Astrocyte (in vitro differentiated cells and primary cell): Measurements from ENCODE around the gene FLRT1. TPM values are rescaled to one million over a fixed set of nuclear protein-coding genes. Genes with fewer than 3 reads are reported as not detected.

Experiments
- DNase-seq: peaks from one replicate; pipeline ENCODE4 v3.0.0-alpha.2; 2010; ENCODE audit warnings: low read depth
- FAIRE-seq: peaks from 2 replicates; lab custom pipeline; 2011; peaks lifted over from hg19 to GRCh38; lab: Jason Lieb, UNC
- H2AFZ ChIP-seq: 2 replicates; pipeline ENCODE4 v1.6.0; 2012; ENCODE audit warnings: low read depth, low read length, inconsistent platforms
- H3K27ac ChIP-seq: 2 replicates; pipeline ENCODE4 v1.5.1; 2011; ENCODE audit warnings: low read depth, low read length, inconsistent platforms
- H3K27me3 ChIP-seq: 2 replicates; pipeline ENCODE4 v1.6.0; 2011; ENCODE audit warnings: low read length, inconsistent platforms; ENCODE audit not compliant: insufficient read depth
- H3K36me3 ChIP-seq: 2 replicates; pipeline ENCODE4 v1.5.1; 2011; ENCODE audit warnings: low read length, inconsistent platforms; ENCODE audit not compliant: insufficient read depth
- H3K4me1 ChIP-seq: 2 replicates; pipeline ENCODE4 v1.5.1; 2011; ENCODE audit warnings: low read length, inconsistent platforms; ENCODE audit not compliant: insufficient read depth
- H3K4me2 ChIP-seq: 2 replicates; pipeline ENCODE4 v1.6.0; 2012; ENCODE audit warnings: low read length, inconsistent platforms
- H3K4me3 ChIP-seq: 2 replicates; pipeline ENCODE4 v1.5.1; 2011; ENCODE audit warnings: low read depth, mild to moderate bottlenecking, low read length, inconsistent platforms; ENCODE audit not compliant: insufficient read depth
- H3K79me2 ChIP-seq: 2 replicates; pipeline ENCODE4 v1.6.0; 2012; ENCODE audit warnings: mild to moderate bottlenecking, low read length, inconsistent platforms; ENCODE audit not compliant: insufficient read depth
- H3K9ac ChIP-seq: 2 replicates; pipeline ENCODE4 v1.6.0; 2012; ENCODE audit warnings: mild to moderate bottlenecking, low read length, inconsistent platforms
- H3K9me3 ChIP-seq: 2 replicates; pipeline ENCODE4 v1.5.1; 2012; ENCODE audit warnings: low read depth, mild to moderate bottlenecking, low read length, inconsistent platforms; ENCODE audit not compliant: insufficient read depth
- H4K20me1 ChIP-seq: 2 replicates; pipeline ENCODE4 v1.6.0; 2012; ENCODE audit warnings: low read length, inconsistent platforms; ENCODE audit not compliant: insufficient read depth
- H3K27ac Mint-ChIP-seq: one replicate; pipeline ENCODE4 v1.8.0; 2021; ENCODE audit warnings: mild to moderate bottlenecking, mixed read lengths; ENCODE audit not compliant: unreplicated experiment
- H3K27me3 Mint-ChIP-seq: one replicate; pipeline ENCODE4 v1.8.0; 2021; ENCODE audit warnings: low read depth, mixed read lengths; ENCODE audit not compliant: unreplicated experiment
- H3K36me3 Mint-ChIP-seq: one replicate; pipeline ENCODE4 v1.8.0; 2021; ENCODE audit warnings: low read depth, mixed read lengths; ENCODE audit not compliant: unreplicated experiment
- H3K4me1 Mint-ChIP-seq: one replicate; pipeline ENCODE4 v1.8.0; 2021; ENCODE audit warnings: low read depth, mixed read lengths; ENCODE audit not compliant: unreplicated experiment
- H3K4me3 Mint-ChIP-seq: one replicate; pipeline ENCODE4 v1.8.0; 2021; ENCODE audit warnings: mild to moderate bottlenecking, moderate library complexity, mixed read lengths; ENCODE audit not compliant: unreplicated experiment
- H3K9me3 Mint-ChIP-seq: one replicate; pipeline ENCODE4 v1.8.0; 2021; ENCODE audit warnings: mild to moderate bottlenecking, mixed read lengths; ENCODE audit not compliant: unreplicated experiment
- CTCF ChIP-seq: IDR thresholded peaks from 2 replicates; pipeline ENCODE4 v1.5.1; 2011; ENCODE audit warnings: low read depth, mild to moderate bottlenecking, inconsistent platforms, low read length, moderate library complexity; ENCODE audit not compliant: insufficient read depth
- EZH2 ChIP-seq: IDR thresholded peaks from 2 replicates; pipeline ENCODE4 v1.6.1; 2012; ENCODE audit warnings: mild to moderate bottlenecking, low read length, inconsistent platforms; ENCODE audit not compliant: insufficient read depth
- total RNA-seq: library from RNA; stranded (reverse); gene quantifications from 2 replicates; pipeline ENCODE4 v1.2.1, GENCODE V29; 2021

The FLRT1 gene
- total RNA-seq, 1 donor from 2014 or later, result 0.20 TPM

- peak overlapping the region; percentile 74 for H2AFZ ChIP-seq
- H3K9me3 Mint-ChIP-seq, result peaks cover 2% of the 10 kb centered on the region
- H3K4me3 Mint-ChIP-seq, result peak overlapping the region; percentile 81
Measured at GRCh38 chr11:64007629-64008282, 28.0 kb upstream of the FLRT1 start.

GRCh38 chr11:64008283-64008913 is 27.3 kb upstream of the FLRT1 start:
- DNase-seq (no peak), FAIRE-seq (no peak)
- Histone ChIP-seq H3K36me3 (no peaks in the 10 kb centered on the region), H3K4me3 (no peak overlapping the region), H3K27me3 (no peaks in the 10 kb centered on the region), H3K9me3 (no peaks in the 10 kb centered on the region), H3K4me2 (peak overlapping the region; percentile 89), H3K9ac (no peak overlapping the region), H3K4me1 (peaks cover 13% of the 10 kb centered on the region), H3K79me2 (no peaks in the 10 kb centered on the region), H4K20me1 (peaks cover 13% of the 10 kb centered on the region), H2AFZ (peak overlapping the region; percentile 74), H3K27ac (no peak overlapping the region)
- H3K4me3 Mint-ChIP-seq, result no peak overlapping the region
- peaks cover 3% of the 10 kb centered on the region for H3K36me3 Mint-ChIP-seq
- H3K4me1 Mint-ChIP-seq, result peaks cover 5% of the 10 kb centered on the region
- H3K27ac Mint-ChIP-seq, result no peak overlapping the region
- peaks cover 53% of the 10 kb centered on the region for H3K27me3 Mint-ChIP-seq
- H3K9me3 Mint-ChIP-seq, result peaks cover 2% of the 10 kb centered on the region
- TF ChIP-seq EZH2 (no peak), CTCF (no peak)

More at GRCh38 chr11:64007629-64008282, 28.0 kb upstream of the FLRT1 start:
- Histone ChIP-seq H3K9ac (peak overlapping the region; percentile 40), H3K4me1 (peaks cover 13% of the 10 kb centered on the region), H4K20me1 (peaks cover 13% of the 10 kb centered on the region), H3K27me3 (no peaks in the 10 kb centered on the region), H3K4me3 (peak overlapping the region; percentile 42), H3K9me3 (no peaks in the 10 kb centered on the region), H3K4me2 (peak overlapping the region; percentile 89), H3K36me3 (no peaks in the 10 kb centered on the region), H3K79me2 (no peaks in the 10 kb centered on the region), H3K27ac (no peak overlapping the region)
- H3K27me3 Mint-ChIP-seq, result peaks cover 50% of the 10 kb centered on the region
- H3K36me3 Mint-ChIP-seq, result peaks cover 3% of the 10 kb centered on the region
- no peak for FAIRE-seq
- H3K4me1 Mint-ChIP-seq, result peaks cover 5% of the 10 kb centered on the region
- no peak for DNase-seq
- TF ChIP-seq EZH2 (no peak), CTCF (no peak)
- no peak overlapping the region for H3K27ac Mint-ChIP-seq
